HAP-1 (cell line): ENCODE results near the gene SEPHS2.
"Not testable (repeated sequence)": the region's sequence is repeated elsewhere in the genome, so short reads cannot be mapped to it uniquely, and the experiment has no call there.

Experiments
- DNase-seq, 2 experiments: peaks; one replicate each; pipeline ENCODE4 v3.0.0-alpha.2; 2016 to 2020; ENCODE audit warnings: low spot score in 2 of 2
- H3K27me3 ChIP-seq: fragments of 250-450 bp; sonication (Bioruptor Pico); 2 replicates; pipeline ENCODE4 v1.5.1; 2020; ENCODE audit warnings: low read depth, mild to moderate bottlenecking, moderate library complexity
- H3K36me3 ChIP-seq: fragments of 250-450 bp; sonication (Bioruptor Pico); replicated peaks from 2 replicates; pipeline ENCODE4 v1.5.1; 2020; ENCODE audit warnings: mild to moderate bottlenecking
- H3K4me1 ChIP-seq: fragments of 250-450 bp; sonication (Bioruptor Pico); 2 replicates; pipeline ENCODE4 v1.5.1; 2020; ENCODE audit warnings: mild to moderate bottlenecking
- H3K4me3 ChIP-seq: fragments of 250-450 bp; sonication (Bioruptor Pico); 2 replicates; pipeline ENCODE4 v1.5.1; 2020; ENCODE audit warnings: mild to moderate bottlenecking, moderate library complexity
- H3K9me3 ChIP-seq: fragments of 250-450 bp; sonication (Bioruptor Pico); 2 replicates; pipeline ENCODE4 v1.5.1; 2020; ENCODE audit warnings: mild to moderate bottlenecking, moderate library complexity
- in situ Hi-C: fragments of 300-500 bp; cut with MboI; formaldehyde crosslinking; loops from 3 replicates; pipeline ENCODE4 v1.14.3; 2020; ENCODE audit warnings: low sequenced_read_pairs, inconsistent platforms, mixed read lengths

The SEPHS2 gene

DNA sequence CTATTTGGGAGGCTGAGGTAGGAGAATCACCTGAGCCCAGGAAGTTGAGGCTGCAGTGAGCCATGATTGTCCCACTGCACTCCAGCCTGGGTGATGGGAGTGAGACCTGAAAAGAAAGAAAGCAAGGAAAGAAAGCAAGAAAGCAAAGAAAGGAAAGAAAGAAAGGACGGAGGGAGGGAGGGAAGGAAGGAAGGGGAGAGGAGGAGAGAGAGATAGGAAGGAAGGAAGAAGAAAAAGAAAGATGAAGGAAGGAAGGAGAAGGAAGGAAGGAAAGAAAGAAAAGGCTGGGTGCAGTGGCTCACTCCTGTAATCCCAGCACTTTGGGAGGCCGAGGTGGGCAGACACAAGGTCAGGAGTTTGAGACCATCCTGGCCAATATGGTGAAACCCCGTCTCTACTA, 32.1 kb upstream of the SEPHS2 start:
- H3K9me3 ChIP-seq, DNase-seq, H3K4me3 ChIP-seq, H3K36me3 ChIP-seq, H3K4me1 ChIP-seq, H3K27me3 ChIP-seq, in situ Hi-C loops: not testable (repeated sequence)

GRCh38 chr16:30476991-30477390, 31.3 kb upstream of the SEPHS2 start:
- no peaks in the 10 kb centered on the region for H3K27me3 ChIP-seq
- no peaks in the 10 kb centered on the region for H3K36me3 ChIP-seq
- H3K4me3 ChIP-seq = no peak overlapping the region
- H3K9me3 ChIP-seq = no peaks in the 10 kb centered on the region
- in situ Hi-C loops = no loop called here
- H3K4me1 ChIP-seq = no peaks in the 10 kb centered on the region
- DNase-seq = no peak

GRCh38 chr16:30474684-30475083, 29.0 kb upstream of the SEPHS2 start:
- Histone ChIP-seq H3K9me3 (no peaks in the 10 kb centered on the region), H3K27me3 (no peaks in the 10 kb centered on the region), H3K4me3 (no peak overlapping the region), H3K36me3 (no peaks in the 10 kb centered on the region), H3K4me1 (no peaks in the 10 kb centered on the region)
- no peak for DNase-seq
- in situ Hi-C loops = no loop called here

DNA sequence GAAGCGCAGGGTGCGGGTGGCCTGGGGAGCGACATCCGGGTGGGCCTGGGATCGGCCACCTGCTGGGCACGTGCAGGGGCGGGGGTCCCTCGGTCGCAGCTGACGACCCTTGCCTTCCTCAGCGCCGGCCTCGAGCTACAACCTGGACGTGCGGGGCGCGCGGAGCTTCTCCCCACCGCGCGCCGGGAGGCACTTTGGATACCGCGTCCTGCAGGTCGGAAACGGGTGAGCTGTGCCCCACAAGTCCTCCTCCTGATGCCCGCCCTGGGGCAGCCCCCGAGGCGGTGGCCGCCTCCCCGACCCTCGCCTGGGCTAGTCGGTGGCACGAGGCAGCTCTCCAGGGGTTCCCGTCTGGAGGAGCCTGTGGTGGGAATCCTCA, 28.4 kb upstream of the SEPHS2 start:
- in situ Hi-C loops = no loop called here
- H3K27me3 ChIP-seq = no peaks in the 10 kb centered on the region
- H3K4me3 ChIP-seq = no peak overlapping the region
- no peaks in the 10 kb centered on the region for H3K36me3 ChIP-seq
- no peak for DNase-seq
- no peaks in the 10 kb centered on the region for H3K9me3 ChIP-seq
- no peaks in the 10 kb centered on the region for H3K4me1 ChIP-seq

DNA sequence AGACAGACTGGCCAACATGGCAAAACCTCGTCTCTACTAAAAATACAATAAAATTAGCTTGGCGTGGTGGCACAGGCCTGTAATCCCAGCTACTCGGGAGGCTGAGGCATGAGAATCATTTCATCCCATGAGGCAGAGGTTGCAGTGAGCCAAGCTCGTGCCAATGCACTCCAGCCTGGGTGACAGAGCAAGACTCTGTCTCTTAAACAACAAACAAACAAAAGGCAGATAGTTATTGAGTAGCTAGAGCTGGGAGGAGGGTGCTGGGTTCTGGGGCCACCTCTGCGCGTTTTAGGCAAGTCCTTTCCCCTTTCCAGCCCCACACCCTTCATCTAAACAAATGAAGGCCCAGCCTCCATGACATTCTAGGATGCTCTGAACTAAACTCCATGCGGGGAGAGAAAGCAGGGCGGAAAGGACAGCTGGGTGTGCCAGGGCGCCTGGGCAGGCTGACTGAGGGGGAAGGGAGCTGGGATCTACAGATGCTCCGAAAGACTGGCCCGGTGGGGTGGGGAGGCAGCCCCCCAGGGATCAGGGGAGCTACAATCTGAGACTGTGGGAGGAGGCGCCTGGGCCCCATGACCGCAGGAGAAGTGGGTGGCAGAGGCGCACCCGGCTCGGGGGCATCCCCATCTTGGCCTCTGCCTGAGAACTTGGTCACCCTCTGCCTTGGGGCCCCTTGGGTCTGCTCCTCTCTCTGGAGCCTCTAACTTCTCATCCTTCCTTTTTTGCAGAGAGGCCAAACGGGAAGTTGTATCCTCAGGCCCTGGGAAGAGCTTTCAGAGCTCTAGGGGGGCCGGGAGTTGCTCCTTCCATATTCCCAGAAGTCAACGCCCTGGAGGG, 27.8 kb upstream of the SEPHS2 start:
- Histone ChIP-seq H3K4me1 (no peaks in the 10 kb centered on the region), H3K9me3 (no peaks in the 10 kb centered on the region), H3K4me3 (no peak overlapping the region), H3K36me3 (no peaks in the 10 kb centered on the region), H3K27me3 (no peaks in the 10 kb centered on the region)
- in situ Hi-C loops = no loop called here
- DNase-seq = no peak

GRCh38 chr16:30472328-30472942, 26.8 kb upstream of the SEPHS2 start, which contains the start of gene ITGAL:
Gene ITGAL (plus strand): TSS chr16:30472742. CDS start chr16:30472838, 96 bp downstream.
- in situ Hi-C loops = no loop called here
- no peaks in the 10 kb centered on the region for H3K36me3 ChIP-seq
- no peak within 1 kb of the TSS for H3K4me3 ChIP-seq
- no peaks in the 10 kb centered on the region for H3K9me3 ChIP-seq
- H3K27me3 ChIP-seq = no peaks in the 10 kb centered on the region
- H3K4me1 ChIP-seq = no peaks in the 10 kb centered on the region
- DNase-seq = no peak

- Histone ChIP-seq H3K4me3 (no peak overlapping the region), H3K27me3 (no peaks in the 10 kb centered on the region), H3K4me1 (no peaks in the 10 kb centered on the region), H3K36me3 (no peaks in the 10 kb centered on the region), H3K9me3 (no peaks in the 10 kb centered on the region)
- DNase-seq = no peak
- in situ Hi-C loops = no loop called here
Measured at GRCh38 chr16:30470632-30470995, 24.9 kb upstream of the SEPHS2 start.

GRCh38 chr16:30470170-30470512, 24.5 kb upstream of the SEPHS2 start:
- Histone ChIP-seq H3K27me3 (no peaks in the 10 kb centered on the region), H3K4me3 (no peak overlapping the region), H3K4me1 (no peaks in the 10 kb centered on the region), H3K9me3 (no peaks in the 10 kb centered on the region), H3K36me3 (no peaks in the 10 kb centered on the region)
- DNase-seq = no peak
- in situ Hi-C loops = no loop called here

DNA sequence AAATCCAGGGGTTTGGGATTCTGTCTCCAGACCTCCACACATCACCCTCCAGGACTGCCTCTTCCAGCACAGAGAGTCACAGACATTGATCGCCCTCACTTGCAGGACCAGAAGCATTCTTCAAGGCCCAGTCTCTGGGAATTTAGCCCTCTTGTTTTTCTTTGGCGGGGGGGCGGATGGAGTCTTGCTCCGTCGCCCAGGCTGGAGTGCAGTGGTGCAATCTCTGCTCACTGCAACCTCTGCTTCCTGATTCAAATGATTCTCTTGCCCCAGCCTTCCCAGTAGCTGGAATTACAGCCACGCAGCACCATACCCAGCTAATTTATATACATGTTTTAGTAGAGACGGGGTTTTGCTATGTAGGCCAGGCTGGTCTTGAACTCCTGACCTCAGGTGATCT, 18.4 kb upstream of the SEPHS2 start:
- in situ Hi-C loops = no loop called here
- no peak overlapping the region for H3K4me3 ChIP-seq
- H3K36me3 ChIP-seq = no peaks in the 10 kb centered on the region
- DNase-seq = no peak
- no peaks in the 10 kb centered on the region for H3K4me1 ChIP-seq
- H3K27me3 ChIP-seq = no peaks in the 10 kb centered on the region
- no peaks in the 10 kb centered on the region for H3K9me3 ChIP-seq

DNA sequence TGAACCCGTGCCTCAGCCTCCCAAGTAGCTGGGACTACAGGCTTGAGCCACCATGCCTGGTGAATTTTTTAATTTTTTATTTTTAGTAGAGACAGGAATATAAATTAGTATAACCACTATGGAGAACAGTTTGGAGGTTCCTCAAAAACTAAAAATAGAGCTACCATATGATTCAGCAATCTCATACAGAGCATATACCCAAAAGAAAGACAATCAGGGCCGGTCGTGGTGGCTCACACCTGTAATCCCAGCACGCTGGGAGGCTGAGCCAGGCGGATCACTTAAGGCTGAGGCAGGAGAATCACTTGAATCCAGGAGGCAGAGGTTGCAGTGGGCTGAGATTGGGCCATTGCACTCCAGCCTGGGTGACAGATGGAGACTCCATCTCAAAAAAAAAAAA, 15.8 kb upstream of the SEPHS2 start:
- DNase-seq, H3K4me1 ChIP-seq, in situ Hi-C loops, H3K9me3 ChIP-seq, H3K27me3 ChIP-seq, H3K36me3 ChIP-seq, H3K4me3 ChIP-seq: not testable (repeated sequence)

DNA sequence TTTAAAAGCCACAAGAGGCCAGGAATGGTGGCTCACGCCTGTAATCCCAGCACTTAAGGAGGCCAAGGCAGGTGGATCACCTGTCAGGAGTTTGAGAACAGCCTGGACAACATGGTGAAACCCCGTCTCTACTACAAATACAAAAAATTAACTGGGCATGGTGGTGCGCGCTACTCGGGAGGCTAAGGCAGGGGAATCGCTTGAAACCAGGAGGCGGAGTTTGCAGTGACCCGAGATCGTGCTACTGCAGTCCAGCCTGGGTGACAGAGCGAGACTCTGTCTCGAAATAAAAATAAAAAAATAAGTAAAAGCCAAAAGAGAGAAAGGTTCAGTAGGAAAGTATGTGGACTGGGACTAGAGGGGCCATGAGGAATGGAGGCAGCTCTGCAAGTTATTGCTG, 13.8 kb upstream of the SEPHS2 start:
- Histone ChIP-seq H3K4me1 (peaks cover 7% of the 10 kb centered on the region), H3K27me3 (no peaks in the 10 kb centered on the region), H3K9me3 (no peaks in the 10 kb centered on the region), H3K36me3 (no peaks in the 10 kb centered on the region), H3K4me3 (no peak overlapping the region)
- in situ Hi-C loops = no loop called here
- DNase-seq = no peak

- peaks cover 13% of the 10 kb centered on the region for H3K4me1 ChIP-seq
- DNase-seq = no peak
- no peaks in the 10 kb centered on the region for H3K36me3 ChIP-seq
- no peaks in the 10 kb centered on the region for H3K27me3 ChIP-seq
- in situ Hi-C loops = no loop called here
- no peaks in the 10 kb centered on the region for H3K9me3 ChIP-seq
- H3K4me3 ChIP-seq = no peak overlapping the region
Measured at GRCh38 chr16:30458561-30459394, 13.1 kb upstream of the SEPHS2 start.

DNA sequence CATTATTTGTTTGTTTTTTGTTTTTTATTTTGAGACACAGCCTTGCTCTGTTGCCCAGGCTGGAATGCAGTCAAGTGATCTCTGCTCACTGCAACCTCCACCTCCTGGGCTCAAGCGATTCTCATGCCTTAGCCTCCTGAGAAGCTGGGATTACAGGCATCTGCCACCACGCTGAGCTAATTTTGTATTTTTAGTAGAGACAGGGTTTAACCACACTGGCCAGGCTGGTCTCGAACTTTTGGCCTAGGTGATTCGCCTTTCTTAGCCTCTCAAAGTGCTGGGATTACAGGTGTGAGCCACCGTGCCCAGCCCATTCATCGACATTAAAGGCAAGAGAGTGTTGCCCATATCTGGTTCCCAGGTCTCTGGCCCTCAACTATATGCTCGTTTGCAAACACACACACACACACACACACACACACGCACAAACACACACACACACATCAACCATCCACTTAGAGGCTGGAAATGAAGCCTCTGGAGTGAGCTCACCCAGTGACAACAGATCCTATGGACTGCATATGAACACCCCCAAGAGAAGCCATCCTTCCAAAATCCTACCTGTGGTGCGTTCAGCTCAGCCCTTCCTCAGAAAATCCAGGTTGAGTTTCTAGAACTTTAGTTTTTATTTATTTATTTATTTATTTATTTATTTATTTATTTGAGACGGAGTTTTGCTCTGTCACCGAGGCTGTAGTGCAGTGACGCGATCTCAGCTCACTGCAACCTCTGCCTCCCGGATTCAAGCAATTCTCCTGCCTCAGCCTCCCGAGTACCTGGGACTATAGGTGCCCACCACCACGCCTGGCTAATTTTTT, 12.3 kb upstream of the SEPHS2 start:
- no peak for DNase-seq
- no peaks in the 10 kb centered on the region for H3K9me3 ChIP-seq
- H3K4me3 ChIP-seq = no peak overlapping the region
- no peaks in the 10 kb centered on the region for H3K27me3 ChIP-seq
- peaks cover 13% of the 10 kb centered on the region for H3K4me1 ChIP-seq
- no peaks in the 10 kb centered on the region for H3K36me3 ChIP-seq
- in situ Hi-C loops = no loop called here
